WERI-Rb-1 (cell line): Measurements from ENCODE around the gene KCNK3.
A peak's percentile ranks its signal among the peaks of the same experiment; 100 is the strongest.

ENCODE experiments used
- DNase-seq: peaks from one replicate; pipeline ENCODE4 v3.0.0-alpha.2; 2020
- H3K27ac ChIP-seq: fragments of 250-450 bp; sonication (Bioruptor Pico); 2 replicates; pipeline ENCODE4 v1.5.1; 2020; ENCODE audit warnings: mild to moderate bottlenecking, moderate library complexity
- H3K27me3 ChIP-seq: fragments of 250-450 bp; sonication (Bioruptor Pico); 2 replicates; pipeline ENCODE4 v1.5.1; 2021; ENCODE audit warnings: mild to moderate bottlenecking, low read depth, moderate library complexity; ENCODE audit not compliant: insufficient read depth, severe bottlenecking
- H3K36me3 ChIP-seq: fragments of 250-450 bp; sonication (Bioruptor Pico); 2 replicates; pipeline ENCODE4 v1.5.1; 2020; ENCODE audit warnings: mild to moderate bottlenecking, moderate library complexity
- H3K4me3 ChIP-seq: 2 replicates; pipeline ENCODE4 v1.5.1; 2011; ENCODE audit warnings: low read depth, mild to moderate bottlenecking, control low read depth, low read length
- H3K9me3 ChIP-seq: fragments of 250-450 bp; sonication (Bioruptor Pico); 2 replicates; pipeline ENCODE4 v1.5.1; 2021; ENCODE audit warnings: mild to moderate bottlenecking, moderate library complexity; ENCODE audit not compliant: severe bottlenecking
- CTCF ChIP-seq: IDR thresholded peaks from 2 replicates; pipeline ENCODE4 v1.5.1; 2011; ENCODE audit warnings: low read depth, mild to moderate bottlenecking, control low read depth, inconsistent platforms, low read length

Gene KCNK3

GRCh38 chr2:26668856-26669750 is 23.4 kb upstream of the KCNK3 start:
- peaks cover 5% of the 10 kb centered on the region for H3K9me3 ChIP-seq
- TF ChIP-seq CTCF: no peak
- no peak overlapping the region for H3K4me3 ChIP-seq
- no peak overlapping the region for H3K27ac ChIP-seq
- no peaks in the 10 kb centered on the region for H3K36me3 ChIP-seq
- no peaks in the 10 kb centered on the region for H3K27me3 ChIP-seq
- DNase-seq: no peak

- no peak overlapping the region for H3K27ac ChIP-seq
- peaks cover 5% of the 10 kb centered on the region for H3K9me3 ChIP-seq
- no peak for TF ChIP-seq CTCF
- no peaks in the 10 kb centered on the region for H3K27me3 ChIP-seq
- DNase-seq: no peak
- H3K36me3 ChIP-seq: no peaks in the 10 kb centered on the region
- no peak overlapping the region for H3K4me3 ChIP-seq
Measured at GRCh38 chr2:26670171-26670570, 22.4 kb upstream of the KCNK3 start.

GRCh38 chr2:26670931-26671460 is 21.5 kb upstream of the KCNK3 start:
- H3K4me3 ChIP-seq: no peak overlapping the region
- DNase-seq: peak; percentile 7
- no peaks in the 10 kb centered on the region for H3K36me3 ChIP-seq
- TF ChIP-seq CTCF: no peak
- H3K27ac ChIP-seq: no peak overlapping the region
- no peaks in the 10 kb centered on the region for H3K27me3 ChIP-seq
- no peaks in the 10 kb centered on the region for H3K9me3 ChIP-seq

GRCh38 chr2:26671691-26672090 is 20.8 kb upstream of the KCNK3 start:
- no peak for TF ChIP-seq CTCF
- H3K4me3 ChIP-seq: no peak overlapping the region
- H3K27ac ChIP-seq: no peak overlapping the region
- no peaks in the 10 kb centered on the region for H3K9me3 ChIP-seq
- DNase-seq: peak; percentile 6
- H3K36me3 ChIP-seq: no peaks in the 10 kb centered on the region
- no peaks in the 10 kb centered on the region for H3K27me3 ChIP-seq

GRCh38 chr2:26672112-26672817 is 20.3 kb upstream of the KCNK3 start:
- Histone ChIP-seq H3K4me3 (no peak overlapping the region), H3K9me3 (peaks cover 3% of the 10 kb centered on the region), H3K27ac (no peak overlapping the region), H3K27me3 (no peaks in the 10 kb centered on the region), H3K36me3 (no peaks in the 10 kb centered on the region)
- no peak for TF ChIP-seq CTCF
- DNase-seq: peak; percentile 3
